Neural cell (in vitro differentiated cells): Measurements from ENCODE around the gene PRDM15. TPM values are rescaled to one million over a fixed set of nuclear protein-coding genes. Genes with fewer than 3 reads are reported as not detected.

Source experiments
- H2AFZ ChIP-seq: fragments of 200-600, 300-800 bp; sonication (generic), shearing (Covaris generic); 2 replicates; pipeline ENCODE4 v1.6.0; 2014; ENCODE audit warnings: low read depth, mild to moderate bottlenecking, antibody characterized with exemption, low read length, moderate library complexity
- H3F3A ChIP-seq: fragments of 200-600 bp; shearing (Covaris generic); 2 replicates; pipeline ENCODE4 v1.6.1; 2016; ENCODE audit warnings: mild to moderate bottlenecking, moderate library complexity, mixed read lengths, antibody characterized with exemption, low read length; ENCODE audit not compliant: insufficient read depth, poor library complexity, severe bottlenecking
- H3K27ac ChIP-seq: fragments of 200-600, 300-800 bp; sonication (generic), shearing (Covaris generic); 2 replicates; pipeline ENCODE4 v1.5.1; 2014; ENCODE audit warnings: mild to moderate bottlenecking, low read length, moderate library complexity
- H3K27me3 ChIP-seq: fragments of 300-800, 200-600 bp; sonication (generic), shearing (Covaris generic); 2 replicates; pipeline ENCODE4 v1.6.0; 2014; ENCODE audit warnings: mild to moderate bottlenecking, low read depth, low read length, moderate library complexity; ENCODE audit not compliant: insufficient read depth
- H3K36me3 ChIP-seq: fragments of 300-800, 200-600 bp; sonication (generic), shearing (Covaris generic); 2 replicates; pipeline ENCODE4 v1.5.1; 2014; ENCODE audit warnings: mild to moderate bottlenecking, antibody characterized with exemption, low read length, moderate library complexity; ENCODE audit not compliant: insufficient read depth
- H3K4me2 ChIP-seq: fragments of 300-800, 200-600 bp; sonication (generic), shearing (Covaris generic); 2 replicates; pipeline ENCODE4 v1.6.0; 2014; ENCODE audit warnings: mild to moderate bottlenecking, low read length
- H3K4me3 ChIP-seq: fragments of 300-800, 200-600 bp; sonication (generic), shearing (Covaris generic); 2 replicates; pipeline ENCODE4 v1.5.1; 2014; ENCODE audit warnings: mild to moderate bottlenecking, low read length, moderate library complexity
- H3K79me2 ChIP-seq: fragments of 200-600 bp; shearing (Covaris generic); replicated peaks from 2 replicates; pipeline ENCODE4 v1.6.0; 2014; ENCODE audit warnings: mild to moderate bottlenecking, low read length, moderate library complexity; ENCODE audit not compliant: insufficient read depth
- H3K9ac ChIP-seq: fragments of 300-800, 200-600 bp; sonication (generic), shearing (Covaris generic); 2 replicates; pipeline ENCODE4 v1.6.1; 2016; ENCODE audit warnings: mild to moderate bottlenecking, low read length, mixed read lengths
- H3K9me2 ChIP-seq: fragments of 200-600 bp; shearing (Covaris generic); 2 replicates; pipeline ENCODE4 v1.6.1; 2016; ENCODE audit warnings: mild to moderate bottlenecking, low read length, mixed read lengths; ENCODE audit not compliant: insufficient read depth
- H3K9me3 ChIP-seq: fragments of 200-600, 300-800 bp; sonication (generic), shearing (Covaris generic); 2 replicates; pipeline ENCODE4 v1.6.1; 2016; ENCODE audit warnings: mild to moderate bottlenecking, mixed run types, low read length, moderate library complexity, mixed read lengths
- H4K20me1 ChIP-seq: fragments of 200-600 bp; shearing (Covaris generic); 2 replicates; pipeline ENCODE4 v1.6.1; 2016; ENCODE audit warnings: mild to moderate bottlenecking, mixed run types; ENCODE audit not compliant: insufficient read depth
- CTCF ChIP-seq: fragments of 450-650 bp; IDR thresholded peaks from 2 replicates; pipeline ENCODE4 v1.5.1; 2014; ENCODE audit warnings: antibody characterized with exemption, mild to moderate bottlenecking, moderate library complexity; ENCODE audit not compliant: poor library complexity, severe bottlenecking
- EP300 ChIP-seq: fragments of 450-650 bp; conservative IDR thresholded peaks from 2 replicates; pipeline ENCODE4 v1.6.1; 2014; ENCODE audit warnings: antibody characterized with exemption, mild to moderate bottlenecking, moderate library complexity; ENCODE audit not compliant: poor library complexity, severe bottlenecking
- EZH2 ChIP-seq: fragments of 200-600, 300-800 bp; shearing (Covaris generic), sonication (generic); IDR thresholded peaks from 2 replicates; pipeline ENCODE4 v1.6.1; 2014; ENCODE audit warnings: antibody characterized with exemption, low read length, borderline replicate concordance, mild to moderate bottlenecking; ENCODE audit not compliant: insufficient read depth, poor library complexity, severe bottlenecking
- MXI1 ChIP-seq: fragments of 450-650 bp; conservative IDR thresholded peaks from 2 replicates; pipeline ENCODE4 v1.6.1; 2014; ENCODE audit warnings: antibody characterized with exemption, mild to moderate bottlenecking; ENCODE audit not compliant: poor library complexity, severe bottlenecking
- POLR2AphosphoS5 ChIP-seq: IDR thresholded peaks from 2 replicates; pipeline ENCODE4 v1.6.1; 2012
- RAD21 ChIP-seq: fragments of 450-650 bp; conservative IDR thresholded peaks from 2 replicates; pipeline ENCODE4 v1.6.1; 2014; ENCODE audit warnings: antibody characterized with exemption, mild to moderate bottlenecking, moderate library complexity
- REST ChIP-seq: IDR thresholded peaks from 2 replicates; pipeline ENCODE4 v1.6.1; 2012; ENCODE audit warnings: borderline replicate concordance
- SMC3 ChIP-seq: fragments of 450-650 bp; conservative IDR thresholded peaks from 2 replicates; pipeline ENCODE4 v1.6.1; 2014; ENCODE audit warnings: antibody characterized with exemption, mild to moderate bottlenecking, moderate library complexity; ENCODE audit not compliant: poor library complexity
- TAF1 ChIP-seq: IDR thresholded peaks from 2 replicates; pipeline ENCODE4 v1.6.1; 2012; ENCODE audit warnings: low read depth
- polyA plus RNA-seq: library from polyadenylated mRNA; depleted of rRNA; stranded (reverse); fragments of >200 nt; gene quantifications from 2 replicates; pipeline ENCODE4 v1.2.3, GENCODE V29; 2014

The PRDM15 gene
- polyA plus RNA-seq, 1 donor from 2014 or later: 4.1 TPM

DNA sequence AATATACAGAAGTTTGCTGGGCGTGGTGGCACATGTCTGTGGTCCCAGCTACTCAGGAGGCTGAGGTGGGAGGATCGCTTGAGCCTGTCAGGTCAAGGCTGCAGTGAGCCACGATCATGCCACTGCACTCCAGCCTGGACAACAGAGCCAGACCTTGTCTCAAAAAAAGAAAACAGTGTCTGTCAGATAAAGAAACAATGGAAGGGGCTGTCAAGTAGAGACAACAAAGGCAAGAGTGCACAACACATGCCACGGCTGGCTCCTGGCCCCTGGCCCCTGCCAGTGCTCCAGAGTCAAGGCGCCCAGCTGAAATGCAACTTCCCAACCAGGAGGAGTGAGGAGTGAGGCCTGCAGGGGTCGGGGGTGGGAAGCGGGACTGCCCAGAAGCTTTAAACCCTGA, 32.6 kb downstream of the PRDM15 start:
- Histone ChIP-seq H3K27me3 (no peaks in the 10 kb centered on the region), H4K20me1 (no peaks in the 10 kb centered on the region), H3K9me3 (no peaks in the 10 kb centered on the region), H3K9ac (no peak overlapping the region), H2AFZ (no peak overlapping the region), H3K27ac (no peak overlapping the region), H3K9me2 (no peaks in the 10 kb centered on the region), H3K79me2 (no peaks in the 10 kb centered on the region), H3K4me3 (no peak overlapping the region), H3F3A (no peaks in the 10 kb centered on the region), H3K36me3 (no peaks in the 10 kb centered on the region), H3K4me2 (no peak overlapping the region)
- TF ChIP-seq CTCF (no peak), MXI1 (no peak), TAF1 (no peak), SMC3 (no peak), EZH2 (no peak), POLR2AphosphoS5 (no peak), EP300 (no peak), REST (no peak), RAD21 (no peak)

- H3K36me3 ChIP-seq: no peaks in the 10 kb centered on the region
- no peak overlapping the region for H3K9ac ChIP-seq
- TF ChIP-seq EZH2 (no peak), MXI1 (no peak), EP300 (no peak), RAD21 (no peak), SMC3 (no peak), POLR2AphosphoS5 (no peak), REST (no peak), TAF1 (no peak), CTCF (no peak)
- no peak overlapping the region for H3K4me2 ChIP-seq
- no peaks in the 10 kb centered on the region for H3K27me3 ChIP-seq
- no peaks in the 10 kb centered on the region for H3F3A ChIP-seq
- H3K4me3 ChIP-seq: no peak overlapping the region
- no peaks in the 10 kb centered on the region for H3K9me3 ChIP-seq
- no peaks in the 10 kb centered on the region for H4K20me1 ChIP-seq
- no peaks in the 10 kb centered on the region for H3K9me2 ChIP-seq
- H3K27ac ChIP-seq: no peak overlapping the region
- no peaks in the 10 kb centered on the region for H3K79me2 ChIP-seq
- no peak overlapping the region for H2AFZ ChIP-seq
These were observed 33.2 kb downstream of the PRDM15 start for GRCh38 chr21:41846033-41846317.
